ENCODE measurements around the gene RPS16.

Gene RPS16

DNA sequence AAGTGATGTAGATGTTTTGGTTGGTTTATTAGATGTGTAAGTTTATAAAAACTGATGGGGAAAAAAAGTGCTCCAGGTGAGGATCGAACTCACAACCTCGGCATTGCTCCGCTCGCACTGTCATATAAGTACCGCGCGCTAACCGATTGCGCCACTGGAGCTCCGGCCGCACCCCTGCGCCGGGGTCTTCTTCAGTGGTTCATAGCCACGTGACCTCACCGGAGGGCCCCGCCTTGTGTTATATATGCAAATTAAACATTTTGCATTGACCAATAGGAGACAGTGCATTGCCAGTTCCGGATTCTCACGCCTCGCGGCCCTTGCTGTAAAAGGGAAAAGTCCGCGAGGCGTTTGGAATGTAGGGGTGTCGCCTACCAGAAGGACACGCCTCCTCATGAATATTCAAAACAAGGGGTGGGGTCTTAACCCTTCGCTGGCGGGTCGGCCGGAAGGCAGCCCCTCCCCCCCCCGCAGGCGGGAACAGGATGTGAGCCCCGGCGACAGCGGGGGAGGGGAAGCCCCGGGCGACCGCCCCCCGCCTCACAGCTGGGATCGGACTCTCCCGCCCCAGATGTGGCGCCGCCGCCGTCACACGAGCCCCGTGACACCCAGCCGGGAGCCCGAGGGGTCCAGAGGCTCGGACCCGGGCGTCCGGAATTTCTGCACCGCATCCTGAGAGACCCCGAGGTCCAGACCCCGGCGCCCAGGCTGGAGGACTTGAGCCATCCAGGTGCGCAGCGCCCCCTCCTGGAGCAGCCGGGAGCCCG, 23.5 kb downstream of the RPS16 start, which contains the start of gene PLEKHG2:
Gene PLEKHG2 (plus strand): TSS at position 570 of the 767 bp plus-strand sequence. CDS start 1,418 bp downstream, outside the sequence.
- TF ChIP-seq, protein P1, sequence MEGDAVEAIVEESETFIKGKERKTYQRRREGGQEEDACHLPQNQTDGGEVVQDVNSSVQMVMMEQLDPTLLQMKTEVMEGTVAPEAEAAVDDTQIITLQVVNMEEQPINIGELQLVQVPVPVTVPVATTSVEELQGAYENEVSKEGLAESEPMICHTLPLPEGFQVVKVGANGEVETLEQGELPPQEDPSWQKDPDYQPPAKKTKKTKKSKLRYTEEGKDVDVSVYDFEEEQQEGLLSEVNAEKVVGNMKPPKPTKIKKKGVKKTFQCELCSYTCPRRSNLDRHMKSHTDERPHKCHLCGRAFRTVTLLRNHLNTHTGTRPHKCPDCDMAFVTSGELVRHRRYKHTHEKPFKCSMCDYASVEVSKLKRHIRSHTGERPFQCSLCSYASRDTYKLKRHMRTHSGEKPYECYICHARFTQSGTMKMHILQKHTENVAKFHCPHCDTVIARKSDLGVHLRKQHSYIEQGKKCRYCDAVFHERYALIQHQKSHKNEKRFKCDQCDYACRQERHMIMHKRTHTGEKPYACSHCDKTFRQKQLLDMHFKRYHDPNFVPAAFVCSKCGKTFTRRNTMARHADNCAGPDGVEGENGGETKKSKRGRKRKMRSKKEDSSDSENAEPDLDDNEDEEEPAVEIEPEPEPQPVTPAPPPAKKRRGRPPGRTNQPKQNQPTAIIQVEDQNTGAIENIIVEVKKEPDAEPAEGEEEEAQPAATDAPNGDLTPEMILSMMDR (IDR thresholded peaks at IDR 0.05; ENCODE audit: borderline replicate concordance, insufficient read depth, low read depth, low read length): peak; percentile 91
- peak within 1 kb of the TSS; percentile 84 for H3K4me3 ChIP-seq (ENCODE audit: low read depth, low read length)

DNA sequence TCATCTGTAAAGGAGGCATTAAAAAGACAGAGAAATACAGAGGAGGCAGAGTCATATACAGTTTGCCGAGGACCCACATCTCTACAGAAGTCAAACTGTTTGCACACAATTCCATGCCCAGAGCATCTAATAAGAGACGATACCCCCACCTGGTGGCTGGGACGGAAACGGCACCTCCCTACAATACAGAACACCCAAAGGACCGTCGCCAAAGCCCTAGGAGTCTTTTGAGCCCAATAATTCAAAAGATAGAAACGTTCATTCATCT, 24.0 kb downstream of the RPS16 start:
- TF ChIP-seq, protein P1 (IDR thresholded peaks at IDR 0.05; ENCODE audit: borderline replicate concordance, insufficient read depth, low read depth, low read length): peak; percentile 82
- no peak overlapping the region for H3K4me3 ChIP-seq (ENCODE audit: low read depth, low read length)

DNA sequence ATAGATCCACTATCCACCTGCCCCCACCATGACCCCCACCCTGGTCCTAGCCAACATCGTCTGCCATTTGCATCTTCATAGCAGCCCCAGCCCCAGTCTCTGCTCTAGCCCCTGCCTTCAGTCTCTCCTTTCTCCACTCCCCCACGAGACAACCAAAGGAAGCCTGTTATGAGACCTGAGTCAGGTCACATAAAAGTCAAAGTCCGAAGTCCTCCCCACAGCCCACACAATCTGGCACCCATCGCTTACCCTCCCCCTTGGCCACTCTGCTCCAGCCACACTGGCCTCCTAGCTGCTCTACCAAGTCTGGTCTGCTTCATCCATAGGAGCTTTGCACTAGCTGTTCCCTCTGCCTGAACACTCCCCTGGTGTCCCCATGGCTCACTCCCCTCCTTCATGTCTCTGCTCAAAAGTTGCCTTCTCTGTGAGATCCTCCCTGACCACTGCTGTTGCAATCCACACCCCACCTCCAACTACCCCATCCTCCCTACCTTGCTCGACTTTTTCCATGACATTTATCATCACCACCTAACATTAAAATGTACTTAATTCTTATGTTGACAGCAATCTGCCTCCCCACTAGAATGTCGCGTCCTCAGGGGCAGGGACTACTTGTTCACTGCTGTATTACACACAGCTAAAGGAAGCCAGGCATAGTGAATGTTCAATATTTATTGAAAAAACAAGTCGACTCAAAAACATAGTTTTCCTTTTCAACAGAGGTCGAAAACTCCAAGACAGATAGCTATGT, 24.5 kb downstream of the RPS16 start:
- H3K4me3 ChIP-seq (ENCODE audit: low read depth, low read length): no peak overlapping the region
- TF ChIP-seq, protein P1 (IDR thresholded peaks at IDR 0.05; ENCODE audit: borderline replicate concordance, insufficient read depth, low read depth, low read length): no peak

DNA sequence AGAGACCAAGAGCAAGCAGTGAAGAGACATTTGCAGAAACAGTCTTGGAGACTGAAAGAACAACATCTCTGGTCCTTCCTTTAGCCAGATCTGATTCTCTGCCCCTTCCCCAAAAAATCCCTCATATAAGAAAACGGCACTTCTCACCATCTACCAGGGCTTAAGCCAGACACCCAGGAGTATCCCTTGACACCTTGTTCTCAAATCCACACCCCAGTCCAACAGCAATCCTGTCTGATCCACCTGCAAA, 25.0 kb downstream of the RPS16 start:
- no peak overlapping the region for H3K4me3 ChIP-seq (ENCODE audit: low read depth, low read length)
- TF ChIP-seq, protein P1 (IDR thresholded peaks at IDR 0.05; ENCODE audit: borderline replicate concordance, insufficient read depth, low read depth, low read length): no peak

DNA sequence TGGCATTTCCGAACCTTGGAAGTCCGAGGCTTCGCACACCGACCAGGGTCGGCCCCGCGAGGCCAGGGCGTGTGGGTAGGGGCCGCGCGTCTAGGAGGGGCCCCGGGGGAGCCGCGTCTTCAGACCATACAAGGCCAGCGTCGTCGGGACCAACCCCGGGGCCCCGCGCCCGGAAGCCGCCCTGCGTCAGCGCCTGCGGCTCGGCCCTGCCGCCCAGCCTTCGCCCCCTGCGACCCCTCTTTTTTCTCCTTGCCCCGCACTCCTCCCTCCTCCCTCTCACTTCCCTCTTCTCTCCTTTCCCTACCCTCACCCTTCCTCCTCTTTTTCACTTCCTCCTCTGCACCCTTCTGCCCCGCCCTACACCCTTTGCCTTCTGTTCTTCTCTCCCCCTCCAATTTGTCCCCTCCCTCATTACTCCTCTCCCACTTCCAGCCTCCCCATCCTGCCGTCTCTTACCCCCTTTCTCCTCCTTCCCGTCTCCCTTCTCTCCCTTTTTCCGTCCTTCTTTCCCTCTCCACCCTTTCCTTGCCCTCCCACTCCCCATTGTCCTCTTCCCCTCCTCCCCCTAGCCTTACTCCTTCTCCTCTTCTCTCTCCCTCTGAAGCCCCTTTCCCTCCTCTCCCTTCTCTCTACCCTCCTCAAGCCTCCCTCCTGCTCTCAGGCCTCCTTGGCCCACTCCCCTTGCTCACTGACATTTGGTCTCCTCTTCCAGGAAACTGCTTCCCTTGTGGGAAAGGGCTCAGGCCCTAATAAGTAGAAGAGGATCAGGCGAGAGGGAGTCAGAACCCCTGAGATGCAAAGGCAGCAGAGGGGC, 25.5 kb downstream of the RPS16 start:
- TF ChIP-seq, protein P1 (IDR thresholded peaks at IDR 0.05; ENCODE audit: borderline replicate concordance, insufficient read depth, low read depth, low read length): no peak

DNA sequence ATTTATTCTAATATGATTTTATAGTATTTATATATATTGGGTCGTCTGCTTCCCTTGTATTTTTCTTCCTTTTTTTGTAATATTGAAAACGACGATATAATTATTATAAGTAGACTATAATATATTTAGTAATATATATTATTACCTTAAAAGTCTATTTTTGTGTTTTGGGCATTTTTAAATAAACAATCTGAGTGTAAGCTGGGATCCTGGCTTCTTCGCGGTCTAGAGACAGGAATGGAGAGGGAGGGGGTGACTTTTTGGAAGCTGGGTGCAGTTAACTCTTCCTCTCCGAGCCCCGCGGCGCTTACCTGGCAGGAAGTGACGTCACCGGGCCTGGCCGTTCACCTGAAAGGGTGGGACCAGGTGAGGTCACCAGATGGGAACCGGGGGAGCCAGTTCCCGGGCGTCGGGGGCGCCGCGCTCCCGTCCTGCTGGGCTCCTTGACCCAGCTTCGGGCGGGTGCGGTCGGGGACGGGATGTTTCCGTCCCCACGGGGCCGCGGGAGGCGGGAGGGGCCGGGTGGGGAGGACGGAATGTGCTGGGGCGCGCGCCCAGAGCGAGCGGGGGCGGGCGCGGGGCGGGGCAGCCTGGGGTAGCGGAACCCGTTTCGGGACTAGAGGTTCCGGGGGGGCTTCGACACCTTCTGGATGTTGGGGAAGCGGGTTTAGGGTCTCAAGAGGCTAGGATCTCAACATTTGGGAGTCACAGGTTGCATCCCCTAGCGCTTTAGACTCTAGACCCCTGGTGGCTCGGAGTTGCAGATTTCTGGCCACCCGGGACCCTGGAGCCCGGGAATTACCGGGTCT, 26.3 kb downstream of the RPS16 start:
- TF ChIP-seq, protein P1 (IDR thresholded peaks at IDR 0.05; ENCODE audit: borderline replicate concordance, insufficient read depth, low read depth, low read length): no peak
- H3K4me3 ChIP-seq (ENCODE audit: low read depth, low read length): peak overlapping the region; percentile 95

More for the DNA sequence above, 25.5 kb downstream of the RPS16 start:
- peak overlapping the region; percentile 58 for H3K4me3 ChIP-seq (ENCODE audit: low read depth, low read length)

Measured in GM12875 (cell line).